SU-DHL-6 (cell line): Measurements from ENCODE around the gene SESTD1.

Experiments used
- CTCF ChIP-seq: fragments of 200-600 bp; sonication (generic); IDR thresholded peaks from one replicate; pipeline ENCODE4 v1.5.1; 2017; ENCODE audit warnings: antibody characterized with exemption, mild to moderate bottlenecking, low read length, moderate library complexity; ENCODE audit not compliant: insufficient read depth, poor library complexity, severe bottlenecking
- EZH2phosphoT487 ChIP-seq: fragments of 200-600 bp; sonication (generic), shearing (Covaris generic); conservative IDR thresholded peaks from 2 replicates; pipeline ENCODE4 v1.6.1; 2018; ENCODE audit warnings: mild to moderate bottlenecking, antibody characterized with exemption, low read length, moderate library complexity, mixed read lengths

- TF ChIP-seq CTCF = no peak
- no peak for TF ChIP-seq EZH2phosphoT487
These were observed 93.7 kb downstream of the SESTD1 start for GRCh38 chr2:179170901-179171300.
